ENCODE measurements around the gene ATG9B. TPM values are rescaled to one million over a fixed set of nuclear protein-coding genes. Genes with fewer than 3 reads are reported as not detected.

Gene ATG9B
- total RNA-seq, 1 experiment from 2014 or later, result 2.1 TPM

DNA sequence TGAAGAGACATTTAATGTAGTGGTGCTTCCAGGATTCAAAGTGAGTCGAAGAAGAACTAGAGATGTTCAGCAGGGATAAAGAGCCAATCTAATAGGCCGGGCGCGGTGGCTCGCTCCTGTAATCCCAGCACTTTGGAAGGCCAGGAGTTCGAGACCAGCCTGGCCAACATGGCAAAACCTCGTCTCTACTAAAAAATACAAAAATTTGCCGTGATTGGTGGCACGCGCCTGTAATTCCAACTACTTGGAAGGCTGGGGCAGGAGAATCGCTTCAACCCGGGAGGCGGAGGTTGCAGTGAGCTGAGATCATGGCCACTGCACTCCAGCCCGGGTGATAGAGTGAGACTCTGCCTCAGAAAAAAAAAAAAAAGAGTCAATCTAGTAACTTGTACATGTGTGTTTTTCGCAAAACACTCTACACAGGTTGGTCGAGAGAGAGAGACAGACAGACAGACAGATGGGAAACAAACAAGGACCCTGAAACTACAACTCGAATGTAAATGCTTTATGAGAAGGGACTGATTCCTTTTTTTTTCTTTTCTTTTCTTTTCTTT lies 4.7 kb upstream of the ATG9B start:
- ATAC-seq (peak; percentile 1), DNase-seq (ENCODE audit: low read depth, low spot score) (no peak)
- ChIA-PET POLR2A (interaction anchor here (0.9 to 2.0 kb wide), 6 partner anchors 10 to 52 kb away, joined by 3 to 11 read pairs (median 8); no protein-coding TSS in a partner anchor), RAD21 (ENCODE audit: low non-redundant PET in 1 of 2, low total read pairs in 2 of 2, uncharacterized antibody in 2 of 2, unreplicated experiment in 2 of 2) (interaction anchor here in 1 of 2 experiments (0.8 to 1.0 kb wide), 2 partner anchors 19 to 30 kb away, joined by 3 to 5 read pairs; no protein-coding TSS in a partner anchor), CTCF (interaction anchor here (0.9 to 1.6 kb wide), 11 partner anchors 10 to 152 kb away, joined by 3 to 33 read pairs (median 5); partner anchors contain the start of gene NOS3)
- no peaks in the 10 kb centered on the region for H3K27me3 ChIP-seq (ENCODE audit: insufficient read depth, low read length)
- peak overlapping the region; percentile 77 for H3K9ac ChIP-seq (ENCODE audit: low read length)
- peak overlapping the region; percentile 80 for H3K4me2 ChIP-seq (ENCODE audit: low read length)
- no TSS peak for BruUV-seq (replicated peaks)
- H3K27ac ChIP-seq (ENCODE audit: low read depth, low read length), result peak overlapping the region; percentile 60
- peaks cover 6% of the 10 kb centered on the region for H3K79me2 ChIP-seq (ENCODE audit: insufficient read depth, low read length)
- H3K9me3 ChIP-seq (ENCODE audit: control insufficient read depth in 1 of 2, insufficient read depth in 1 of 2, low read depth in 1 of 2, low read length in 2 of 2), result no peaks in the 10 kb centered on the region
- intact Hi-C loops (cut with micrococcal nuclease), result loop anchor here (1.0 to 5.0 kb wide), 2 partner anchors 29 to 83 kb away; no protein-coding TSS in a partner anchor
- H3K9me2 ChIP-seq (ENCODE audit: insufficient read depth), result no peaks in the 10 kb centered on the region
- peak overlapping the region; percentile 72 for H3K4me3 ChIP-seq (replicated peaks in 1 of 2; ENCODE audit: low read depth in 1 of 2, low read length in 2 of 2)
- TF ChIP-seq EZH2phosphoT487 (IDR thresholded peaks at IDR 0.05; ENCODE audit: borderline replicate concordance) (no peak), POLR2A (IDR thresholded peaks at IDR 0.05; ENCODE audit: borderline replicate concordance, extremely low read depth, insufficient read depth, insufficient read length) (no peak), ZFX (IDR thresholded peaks at IDR 0.05) (no peak), SIN3A (IDR thresholded peaks at IDR 0.05; ENCODE audit: low read depth) (no peak), EGR1 (IDR thresholded peaks at IDR 0.05; ENCODE audit: low read depth) (no peak), ZNF274 (IDR thresholded peaks at IDR 0.05; ENCODE audit: low read depth, low read length) (no peak), EZH2 (IDR thresholded peaks at IDR 0.05) (no peak), CEBPB (IDR thresholded peaks at IDR 0.05; ENCODE audit: low read depth) (no peak), YY1 (IDR thresholded peaks at IDR 0.05; ENCODE audit: extremely low read depth, insufficient replicate concordance, low read depth, low read length) (no peak), JUND (IDR thresholded peaks at IDR 0.05) (no peak), SRF (IDR thresholded peaks at IDR 0.05; ENCODE audit: low read depth) (no peak), CBX3 (IDR thresholded peaks at IDR 0.05; ENCODE audit: low read depth) (no peak), ELF1 (IDR thresholded peaks at IDR 0.05; ENCODE audit: borderline replicate concordance, low read depth) (no peak), TCF7L2 (IDR thresholded peaks at IDR 0.05; ENCODE audit: borderline replicate concordance, extremely low read depth, insufficient read depth, insufficient read length) (no peak), SP1 (IDR thresholded peaks at IDR 0.05; ENCODE audit: low read depth) (no peak), POLR2AphosphoS5 (IDR thresholded peaks at IDR 0.05; ENCODE audit: low read depth, low read length) (no peak), FOSL1 (IDR thresholded peaks at IDR 0.05; ENCODE audit: low read depth) (no peak)
- TF ChIP-seq, protein P1, sequence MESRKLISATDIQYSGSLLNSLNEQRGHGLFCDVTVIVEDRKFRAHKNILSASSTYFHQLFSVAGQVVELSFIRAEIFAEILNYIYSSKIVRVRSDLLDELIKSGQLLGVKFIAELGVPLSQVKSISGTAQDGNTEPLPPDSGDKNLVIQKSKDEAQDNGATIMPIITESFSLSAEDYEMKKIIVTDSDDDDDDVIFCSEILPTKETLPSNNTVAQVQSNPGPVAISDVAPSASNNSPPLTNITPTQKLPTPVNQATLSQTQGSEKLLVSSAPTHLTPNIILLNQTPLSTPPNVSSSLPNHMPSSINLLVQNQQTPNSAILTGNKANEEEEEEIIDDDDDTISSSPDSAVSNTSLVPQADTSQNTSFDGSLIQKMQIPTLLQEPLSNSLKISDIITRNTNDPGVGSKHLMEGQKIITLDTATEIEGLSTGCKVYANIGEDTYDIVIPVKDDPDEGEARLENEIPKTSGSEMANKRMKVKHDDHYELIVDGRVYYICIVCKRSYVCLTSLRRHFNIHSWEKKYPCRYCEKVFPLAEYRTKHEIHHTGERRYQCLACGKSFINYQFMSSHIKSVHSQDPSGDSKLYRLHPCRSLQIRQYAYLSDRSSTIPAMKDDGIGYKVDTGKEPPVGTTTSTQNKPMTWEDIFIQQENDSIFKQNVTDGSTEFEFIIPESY (IDR thresholded peaks at IDR 0.05; ENCODE audit: extremely low read depth, insufficient replicate concordance, low read length), result no peak
- TF ChIP-seq, protein P2, sequence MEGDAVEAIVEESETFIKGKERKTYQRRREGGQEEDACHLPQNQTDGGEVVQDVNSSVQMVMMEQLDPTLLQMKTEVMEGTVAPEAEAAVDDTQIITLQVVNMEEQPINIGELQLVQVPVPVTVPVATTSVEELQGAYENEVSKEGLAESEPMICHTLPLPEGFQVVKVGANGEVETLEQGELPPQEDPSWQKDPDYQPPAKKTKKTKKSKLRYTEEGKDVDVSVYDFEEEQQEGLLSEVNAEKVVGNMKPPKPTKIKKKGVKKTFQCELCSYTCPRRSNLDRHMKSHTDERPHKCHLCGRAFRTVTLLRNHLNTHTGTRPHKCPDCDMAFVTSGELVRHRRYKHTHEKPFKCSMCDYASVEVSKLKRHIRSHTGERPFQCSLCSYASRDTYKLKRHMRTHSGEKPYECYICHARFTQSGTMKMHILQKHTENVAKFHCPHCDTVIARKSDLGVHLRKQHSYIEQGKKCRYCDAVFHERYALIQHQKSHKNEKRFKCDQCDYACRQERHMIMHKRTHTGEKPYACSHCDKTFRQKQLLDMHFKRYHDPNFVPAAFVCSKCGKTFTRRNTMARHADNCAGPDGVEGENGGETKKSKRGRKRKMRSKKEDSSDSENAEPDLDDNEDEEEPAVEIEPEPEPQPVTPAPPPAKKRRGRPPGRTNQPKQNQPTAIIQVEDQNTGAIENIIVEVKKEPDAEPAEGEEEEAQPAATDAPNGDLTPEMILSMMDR (IDR thresholded peaks at IDR 0.05 in 2 of 3, conservative IDR thresholded peaks at IDR 0.05 in 1 of 3; ENCODE audit: borderline replicate concordance in 1 of 3, insufficient read depth in 1 of 3, low read depth in 2 of 3, low read length in 2 of 3), result no peak
- TF ChIP-seq, protein P3, sequence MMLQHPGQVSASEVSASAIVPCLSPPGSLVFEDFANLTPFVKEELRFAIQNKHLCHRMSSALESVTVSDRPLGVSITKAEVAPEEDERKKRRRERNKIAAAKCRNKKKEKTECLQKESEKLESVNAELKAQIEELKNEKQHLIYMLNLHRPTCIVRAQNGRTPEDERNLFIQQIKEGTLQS (IDR thresholded peaks at IDR 0.05), result no peak
- no peaks in the 10 kb centered on the region for H4K20me1 ChIP-seq (ENCODE audit: insufficient read depth)
- peaks cover 6 to 54% of the 10 kb centered on the region in 2 experiments for H3K4me1 ChIP-seq (ENCODE audit: control insufficient read depth in 1 of 2, insufficient read depth in 2 of 2, low read length in 2 of 2)
- H2AFZ ChIP-seq (ENCODE audit: low read depth, low read length, poor library complexity, severe bottlenecking), result no peak overlapping the region
- H3K36me3 ChIP-seq (ENCODE audit: control insufficient read depth in 1 of 2, insufficient read depth in 2 of 2, low read length in 2 of 2), result no peaks in the 10 kb centered on the region
